ENCODE data around the gene CCL27. TPM values are rescaled to one million over a fixed set of nuclear protein-coding genes. Genes with fewer than 3 reads are reported as not detected.

CCL27 gene

DNA sequence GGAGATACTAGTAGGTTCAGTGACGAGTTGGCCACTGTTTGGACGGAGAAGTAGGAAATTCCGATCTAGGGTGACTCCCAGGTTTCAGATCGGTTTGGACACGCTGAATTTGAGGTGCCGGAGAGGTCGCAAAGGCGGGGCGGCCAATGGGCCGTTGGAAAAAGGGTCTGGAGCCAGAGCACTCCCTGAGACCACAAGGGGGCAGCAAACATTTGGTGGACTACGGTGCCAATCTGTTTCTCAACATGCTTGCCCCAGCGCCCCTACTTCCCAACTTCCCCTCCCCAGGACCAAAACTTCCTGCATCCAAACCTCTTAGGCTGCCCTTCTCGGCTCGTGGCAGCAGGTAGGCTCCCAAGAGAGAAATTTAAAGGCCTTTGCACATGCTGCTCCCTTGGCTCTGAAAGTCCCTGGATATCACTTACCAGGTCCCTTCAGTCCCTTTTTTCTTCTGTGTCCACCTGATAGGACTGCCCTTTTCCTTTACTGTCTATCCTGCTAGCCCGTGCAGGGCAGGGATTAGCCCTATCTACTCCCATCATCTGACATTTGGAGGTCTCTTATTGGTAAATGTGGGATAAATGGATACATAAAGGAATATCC lies 49.6 kb downstream of the CCL27 start:
- no peak overlapping the region for H3K27ac ChIP-seq (ENCODE audit: low read depth, low read length)

More for the DNA sequence above, 49.6 kb downstream of the CCL27 start:
- no peak overlapping the region for H3K4ac ChIP-seq (ENCODE audit: low read depth, low read length)
- H3K23ac ChIP-seq (ENCODE audit: low read length), result no peak overlapping the region
- H3K4me1 ChIP-seq (ENCODE audit: control insufficient read depth, low read depth, low read length), result peaks cover 3% of the 10 kb centered on the region
- peak overlapping the region; percentile 90 for H3K4me2 ChIP-seq (ENCODE audit: low read length)
- no CpG with 5 or more reads among the region's 15 CpGs for WGBS (ENCODE audit: extremely low coverage, insufficient coverage, low lambda C conversion rate)
- H3K36me3 ChIP-seq (ENCODE audit: control insufficient read depth, insufficient read depth, low read length), result no peaks in the 10 kb centered on the region
- no peak overlapping the region for H3K18ac ChIP-seq (ENCODE audit: low read length)
- no peaks in the 10 kb centered on the region for H3K79me2 ChIP-seq (ENCODE audit: control insufficient read depth, insufficient read depth, low read length)
- no peak overlapping the region for H3K4me3 ChIP-seq (ENCODE audit: low read length)
- peak overlapping the region; percentile 71 for H3K56ac ChIP-seq (ENCODE audit: low read length)
- H4K8ac ChIP-seq (ENCODE audit: low read depth, low read length), result no peak overlapping the region
- no peaks in the 10 kb centered on the region for H3K79me1 ChIP-seq (ENCODE audit: low read length)
- no peak overlapping the region for H2BK15ac ChIP-seq (replicated peaks; ENCODE audit: low read depth)
- no peaks in the 10 kb centered on the region for H3K27me3 ChIP-seq (ENCODE audit: insufficient read depth, low read length, poor library complexity)
- H2BK120ac ChIP-seq (ENCODE audit: low read depth, low read length), result no peak overlapping the region
- H4K5ac ChIP-seq (ENCODE audit: low read length), result no peak overlapping the region
- peak overlapping the region; percentile 65 for H3K9ac ChIP-seq (ENCODE audit: low read length)
- peak; percentile 81 for DNase-seq
- no peak overlapping the region for H2BK5ac ChIP-seq (ENCODE audit: low read length)
- no peak overlapping the region for H2AK5ac ChIP-seq (ENCODE audit: low read length)

Small RNAs within 50 kb of the gene (small RNA-seq; reads per million reads assigned to genes)
- not detected for gene CCL27 (ENCODE audit: insufficient read depth)

All from mesendoderm (in vitro differentiated cells).